GM21825 (cell line): ENCODE measurements around the gene CACNA2D4.
"Not testable (repeated sequence)": the region's sequence is repeated elsewhere in the genome, so short reads cannot be mapped to it uniquely, and the experiment has no call there.

Source experiments
- ATAC-seq: cut with Tn5 transposase; IDR thresholded peaks from one replicate; pipeline ENCODE4 v1.9.1; 2021; ENCODE audit warnings: mild to moderate bottlenecking, moderate library complexity; ENCODE audit not compliant: unreplicated experiment

Gene CACNA2D4

DNA sequence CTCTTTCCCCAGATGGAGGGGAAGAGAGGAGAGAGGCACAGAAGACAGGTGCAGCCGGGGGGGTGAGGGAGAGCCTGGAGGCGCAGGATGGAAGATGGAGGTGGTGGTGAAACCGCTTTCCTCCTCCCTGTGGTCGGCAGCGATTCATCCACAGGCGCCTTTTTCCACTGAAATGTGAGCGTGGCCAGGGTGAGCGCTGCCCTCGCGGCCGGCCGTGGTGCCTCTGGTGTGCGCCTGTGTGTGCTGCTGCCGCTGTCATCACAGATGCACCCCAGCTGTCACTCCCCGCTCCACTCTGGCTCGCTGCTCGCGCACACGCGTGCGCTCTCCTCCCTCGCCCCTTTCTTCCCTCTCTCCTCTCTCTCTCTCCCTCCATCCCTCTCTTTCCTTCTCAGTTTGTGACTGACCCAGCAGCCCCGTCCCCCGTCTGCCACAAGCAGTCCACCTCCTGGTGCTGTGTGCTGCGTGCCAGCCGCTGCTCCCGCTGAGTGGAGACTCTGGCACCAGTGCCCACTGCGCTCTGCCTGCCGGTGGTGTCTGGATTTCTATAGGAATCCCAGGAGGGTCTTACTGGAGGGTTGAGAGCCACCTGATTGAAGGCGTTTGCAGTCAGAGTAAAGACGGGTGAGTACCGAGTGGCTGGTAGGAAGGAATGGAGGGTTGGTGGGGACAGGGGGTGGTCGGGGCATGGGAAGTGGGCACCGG, 98.1 kb downstream of the CACNA2D4 start, which contains the start of gene LRTM2:
LRTM2 (plus strand) TSS at position 375 of the 705 bp plus-strand sequence. CDS start 7,584 bp downstream, outside the sequence.
- no peak for ATAC-seq

DNA sequence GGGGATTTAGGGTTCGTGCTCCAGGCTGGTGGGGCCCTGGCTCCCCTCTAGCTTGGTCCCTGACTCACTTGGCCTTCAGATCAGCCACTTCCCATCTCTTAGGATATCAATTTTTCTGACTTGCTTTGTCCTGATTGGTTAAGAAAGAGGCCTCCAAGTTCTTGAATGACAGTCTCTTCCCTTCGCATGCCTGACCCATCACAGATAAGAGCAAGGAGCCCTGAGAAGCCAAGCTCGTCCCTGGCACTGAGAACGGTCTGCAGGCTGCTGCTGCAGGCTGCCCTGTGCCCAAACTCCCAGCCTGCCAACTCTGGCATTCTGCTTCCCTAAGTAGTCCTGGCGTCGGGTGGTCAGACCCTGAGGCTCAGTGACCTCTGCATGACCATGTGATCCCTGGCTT, 98.9 kb downstream of the CACNA2D4 start:
- no peak for ATAC-seq

DNA sequence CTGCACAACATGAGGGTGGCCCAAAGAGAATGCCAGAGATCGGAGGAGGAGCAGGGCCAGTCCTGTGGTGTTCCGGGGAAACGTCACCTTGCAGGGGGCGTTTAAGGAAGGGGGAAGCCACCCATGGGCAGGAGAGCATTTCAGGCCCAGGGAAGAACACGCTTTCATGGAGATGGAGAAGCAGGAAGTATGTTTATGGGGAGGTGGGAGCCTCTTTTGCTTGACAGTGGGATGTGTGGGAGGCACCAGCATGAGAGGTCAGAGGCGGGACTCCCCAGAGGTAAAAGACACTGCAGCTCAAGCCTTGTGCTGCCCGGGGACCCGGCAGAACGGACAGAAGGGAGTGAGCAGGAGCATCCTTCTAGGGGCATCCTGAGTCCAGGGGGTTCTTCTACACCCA, 99.4 kb downstream of the CACNA2D4 start:
- no peak for ATAC-seq

DNA sequence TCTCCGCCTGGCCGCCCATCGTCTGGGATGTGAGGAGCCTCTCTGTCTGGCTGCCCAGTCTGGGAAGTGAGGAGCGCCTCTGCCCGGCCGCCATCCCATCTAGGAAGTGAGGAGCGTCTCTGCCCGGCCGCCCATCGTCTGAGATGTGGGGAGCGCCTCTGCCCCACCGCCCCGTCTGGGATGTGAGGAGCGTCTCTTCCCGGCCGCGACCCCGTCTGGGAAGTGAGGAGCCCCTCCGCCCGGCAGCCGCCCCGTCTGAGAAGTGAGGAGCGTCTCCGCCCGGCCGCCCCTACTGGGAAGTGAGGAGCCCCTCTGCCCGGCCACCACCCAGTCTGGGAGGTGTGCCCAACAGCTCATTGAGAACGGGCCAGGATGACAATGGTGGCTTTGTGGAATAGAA, 100.5 kb downstream of the CACNA2D4 start:
- ATAC-seq, result not testable (repeated sequence)

DNA sequence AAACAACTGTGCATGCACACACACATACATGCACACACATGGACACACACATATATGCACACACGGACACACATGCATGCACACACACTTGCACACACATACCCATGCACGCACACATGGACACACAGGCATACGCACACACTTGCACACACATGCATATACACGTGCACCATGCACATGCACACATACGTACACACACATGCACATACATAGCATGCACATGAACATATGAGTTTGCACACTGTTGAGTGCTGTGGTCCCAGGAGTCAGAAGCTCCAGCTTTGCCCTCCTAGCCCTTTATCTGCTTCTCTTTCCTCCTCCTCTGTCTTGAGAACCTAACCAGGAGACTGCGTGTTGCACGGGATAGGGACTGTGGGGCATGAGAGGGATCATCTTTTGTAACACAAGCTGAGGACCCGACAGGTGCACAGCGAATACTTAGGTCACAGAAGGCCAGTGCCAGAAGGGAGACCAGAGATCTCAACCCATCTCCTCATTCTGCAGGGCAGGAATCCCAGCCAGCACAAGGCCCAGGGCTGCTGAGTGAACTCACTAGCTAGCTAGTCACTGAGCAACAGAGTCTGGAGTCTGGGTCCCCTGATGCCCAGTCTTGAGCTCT, 101.6 kb downstream of the CACNA2D4 start:
- no peak for ATAC-seq

DNA sequence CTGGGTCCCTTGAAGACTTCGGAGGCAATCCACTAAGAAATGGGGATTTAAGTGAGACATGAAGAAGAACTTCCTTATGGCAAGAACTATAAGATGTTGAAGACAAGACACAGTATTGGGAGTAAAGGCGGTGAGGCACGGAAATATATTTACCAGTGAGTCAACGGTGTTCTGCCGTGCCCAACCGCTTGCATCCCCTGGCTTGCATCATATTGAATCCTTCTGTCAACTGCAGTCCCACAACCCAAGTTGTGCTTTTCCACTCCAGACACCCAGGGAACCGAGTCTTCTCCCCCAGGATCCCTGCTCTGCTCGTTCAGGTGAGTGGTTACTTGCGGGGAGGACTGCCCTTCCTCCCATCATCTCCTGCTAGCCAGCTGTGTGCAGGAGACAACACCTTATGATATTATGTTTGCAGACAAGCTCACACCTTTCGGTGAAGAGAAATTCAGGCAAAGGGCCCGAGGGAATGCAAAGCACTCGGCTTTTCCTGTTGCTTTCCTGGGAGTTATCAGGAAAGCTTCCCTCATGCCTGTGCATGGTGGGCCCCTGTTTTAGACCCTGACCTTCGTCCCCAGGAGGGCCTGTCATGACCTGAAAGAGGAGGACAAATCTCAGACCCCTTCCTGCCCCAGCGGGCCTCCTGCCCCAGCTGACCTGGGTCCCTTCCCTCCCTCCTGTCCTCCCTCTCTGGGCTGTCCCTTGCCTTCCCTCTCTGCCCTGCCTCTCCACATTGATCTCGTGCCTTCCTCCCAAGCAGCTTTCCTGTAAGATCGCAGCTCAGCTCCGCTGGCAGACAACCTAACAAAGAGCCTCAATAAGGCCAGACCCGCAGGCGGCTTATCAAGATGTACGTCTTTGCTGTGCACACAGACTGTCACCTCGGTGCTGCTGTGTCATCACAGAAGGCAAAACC, 102.4 kb downstream of the CACNA2D4 start:
- no peak for ATAC-seq

DNA sequence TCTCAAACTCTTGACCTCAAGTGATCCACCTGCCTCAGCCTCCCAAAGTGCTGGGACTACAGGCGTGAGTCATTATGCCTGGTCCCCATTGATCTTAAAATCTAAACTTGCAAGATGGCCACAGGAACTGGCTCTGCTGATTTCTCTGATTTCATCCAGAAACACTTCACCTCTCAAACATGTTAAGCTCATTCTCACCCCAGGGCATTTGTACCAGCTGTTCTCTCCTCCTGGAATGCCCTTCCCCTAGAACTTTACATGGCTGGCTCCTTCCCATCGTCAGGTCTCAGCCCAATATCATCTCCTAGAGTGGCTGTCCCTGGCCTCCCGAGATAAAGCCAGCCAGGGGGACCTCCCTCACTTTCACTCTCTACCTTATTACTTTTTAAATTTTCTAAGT, 103.3 kb downstream of the CACNA2D4 start:
- ATAC-seq, result no peak

- no peak for ATAC-seq
Observed at GRCh38 chr12:1814266-1814665, 104.2 kb downstream of the CACNA2D4 start.

DNA sequence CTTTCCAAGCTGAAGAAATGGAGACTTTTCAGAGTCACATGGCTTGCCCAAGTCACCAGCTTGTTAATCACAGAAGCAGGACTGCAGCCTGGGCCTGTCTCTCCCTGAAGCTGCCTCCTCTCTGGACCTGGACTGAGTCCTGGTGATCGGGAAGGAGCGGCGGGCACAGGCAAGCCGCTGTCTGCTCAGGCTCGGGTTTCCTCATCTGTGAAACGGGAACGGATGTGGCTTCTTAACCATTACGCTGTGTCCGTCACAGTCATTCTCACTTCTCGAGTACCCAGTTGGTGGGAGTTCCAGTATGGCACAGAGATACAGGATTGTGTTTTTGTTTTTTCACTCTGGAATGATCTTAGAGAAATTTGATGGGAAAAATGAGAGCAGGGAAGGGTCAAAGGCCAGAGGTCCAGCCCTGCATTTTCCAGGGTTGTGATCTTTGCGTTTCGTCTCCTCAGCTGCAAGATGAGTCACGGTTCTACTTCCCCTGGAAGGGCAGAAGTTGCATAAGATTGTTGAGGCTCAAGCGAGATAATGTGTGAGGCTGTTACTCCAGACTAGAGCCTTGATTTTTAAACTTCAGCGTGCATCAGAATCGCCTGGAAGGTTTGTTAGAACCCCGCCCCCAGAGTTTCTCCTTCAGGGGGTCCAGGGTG, 105.7 kb downstream of the CACNA2D4 start:
- ATAC-seq, result no peak

- ATAC-seq, result no peak
Observed at GRCh38 chr12:1811948-1812291, 106.5 kb downstream of the CACNA2D4 start.

- ATAC-seq, result no peak
Observed at GRCh38 chr12:1811281-1811947, 107.0 kb downstream of the CACNA2D4 start.

DNA sequence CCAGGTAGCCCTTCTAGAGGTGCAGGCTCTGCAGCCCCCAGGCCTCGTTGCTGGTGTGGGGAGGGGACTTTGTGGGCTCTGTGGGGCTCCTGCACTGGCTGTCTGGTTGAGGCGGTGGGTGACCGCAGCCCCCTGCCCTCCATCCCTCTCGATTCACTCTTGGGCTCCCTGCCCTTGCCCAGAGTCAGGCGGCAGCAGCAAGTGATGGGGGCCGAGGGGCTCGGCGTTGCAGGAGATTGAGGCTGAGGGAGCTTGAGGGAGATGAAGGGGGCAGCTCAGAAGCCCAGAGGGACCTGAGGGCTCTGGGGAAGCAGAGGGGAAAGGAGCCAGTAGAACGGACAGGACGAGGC, 107.5 kb downstream of the CACNA2D4 start:
- no peak for ATAC-seq

GRCh38 chr12:1810201-1810930, 108.1 kb downstream of the CACNA2D4 start:
- no peak for ATAC-seq

DNA sequence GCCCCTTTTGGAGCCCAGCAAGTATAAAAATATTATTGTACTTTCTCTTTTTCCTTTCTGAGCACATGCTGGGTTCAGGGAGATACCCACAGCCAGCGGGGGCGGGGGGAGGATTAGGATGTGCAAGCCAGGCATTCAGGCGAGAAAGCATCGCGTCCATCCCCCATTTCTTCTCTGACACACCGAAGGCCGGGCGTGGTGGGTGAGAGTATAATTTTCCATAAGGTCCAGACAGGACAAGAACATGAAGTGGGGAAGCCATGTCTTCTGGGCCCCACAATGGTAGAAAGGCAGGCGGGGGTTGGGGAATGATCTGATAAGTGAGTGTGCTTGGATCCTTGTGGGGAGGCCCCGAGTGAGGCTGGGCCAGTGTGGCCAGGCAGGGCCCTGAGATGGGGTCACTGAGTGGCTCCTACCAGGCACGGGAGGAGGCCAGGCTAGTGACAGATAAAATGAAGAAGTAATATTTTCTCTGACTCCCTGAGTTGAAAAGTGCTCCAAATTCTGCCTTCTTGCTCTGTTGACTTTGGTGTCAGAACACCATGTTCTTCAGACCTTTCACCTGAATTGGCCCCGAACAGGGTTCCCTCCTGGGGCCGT, 108.8 kb downstream of the CACNA2D4 start:
- ATAC-seq, result no peak

DNA sequence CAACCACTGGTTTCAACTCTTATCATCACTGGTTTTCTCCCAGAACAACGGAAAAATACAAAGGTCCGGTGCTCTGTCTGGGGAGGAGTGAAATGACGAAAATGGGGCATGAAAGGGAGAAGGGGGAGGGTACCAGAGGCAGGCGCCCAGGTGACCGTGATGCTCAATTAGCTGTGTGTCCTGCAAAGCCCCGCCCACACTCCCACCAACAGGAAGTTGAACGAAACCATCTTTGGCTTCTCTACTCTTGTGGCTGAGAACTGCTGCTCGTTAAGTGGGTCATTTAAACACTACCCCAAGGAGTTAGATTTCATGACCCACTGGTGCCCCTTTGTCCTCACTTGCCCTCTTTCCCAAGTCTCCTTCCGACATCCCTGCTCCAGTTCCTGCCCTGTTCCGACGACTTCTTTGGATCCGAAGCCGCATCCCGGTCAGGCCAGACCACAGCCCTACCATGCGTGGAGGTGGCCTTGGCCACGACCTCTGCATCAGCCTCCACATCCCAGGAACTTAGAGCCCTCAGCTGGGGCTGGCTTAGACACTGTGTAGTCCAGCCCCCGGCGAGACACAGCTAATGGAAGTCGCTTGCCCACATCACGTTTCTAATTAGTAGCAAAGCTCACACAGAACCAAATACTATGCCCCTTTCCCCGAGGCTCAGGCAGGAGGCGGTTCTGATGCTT, 109.5 kb downstream of the CACNA2D4 start:
- ATAC-seq, result no peak

DNA sequence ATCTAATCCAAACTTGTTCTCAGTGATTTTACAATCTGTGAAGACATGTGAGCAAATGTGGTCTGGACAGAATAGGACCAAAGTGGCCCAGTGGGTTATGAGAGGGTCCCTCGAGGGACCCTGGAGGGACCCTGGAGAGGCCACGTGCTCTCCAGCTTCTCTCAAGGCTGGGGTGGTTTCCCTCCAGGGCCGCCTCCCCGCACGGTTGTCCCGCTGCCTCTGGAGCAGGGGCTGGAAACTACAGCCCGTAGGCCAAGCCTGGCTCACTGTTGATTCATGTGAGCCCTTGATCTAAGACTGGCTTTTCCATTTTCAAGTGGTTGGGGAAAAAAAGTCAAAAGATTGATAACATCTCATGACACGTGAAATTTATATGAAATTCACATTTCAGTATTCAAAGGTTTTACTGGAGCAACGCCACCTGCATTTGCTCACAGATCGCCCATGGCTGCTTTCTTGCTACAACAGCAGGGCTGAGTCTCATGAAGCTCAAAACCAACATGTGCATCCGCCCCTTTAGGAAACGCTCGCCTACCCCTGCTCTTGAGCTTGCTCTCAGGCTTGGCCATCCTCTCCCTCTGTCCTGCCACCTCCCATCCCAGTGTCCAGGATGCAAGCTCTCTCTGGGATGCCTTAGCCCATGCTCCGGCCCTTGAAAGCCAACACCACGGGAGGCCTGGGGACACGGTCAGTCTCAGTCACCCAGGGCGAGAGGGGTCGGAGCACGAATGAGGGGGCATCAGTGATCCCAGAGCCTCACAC, 110.2 kb downstream of the CACNA2D4 start:
- ATAC-seq, result no peak

DNA sequence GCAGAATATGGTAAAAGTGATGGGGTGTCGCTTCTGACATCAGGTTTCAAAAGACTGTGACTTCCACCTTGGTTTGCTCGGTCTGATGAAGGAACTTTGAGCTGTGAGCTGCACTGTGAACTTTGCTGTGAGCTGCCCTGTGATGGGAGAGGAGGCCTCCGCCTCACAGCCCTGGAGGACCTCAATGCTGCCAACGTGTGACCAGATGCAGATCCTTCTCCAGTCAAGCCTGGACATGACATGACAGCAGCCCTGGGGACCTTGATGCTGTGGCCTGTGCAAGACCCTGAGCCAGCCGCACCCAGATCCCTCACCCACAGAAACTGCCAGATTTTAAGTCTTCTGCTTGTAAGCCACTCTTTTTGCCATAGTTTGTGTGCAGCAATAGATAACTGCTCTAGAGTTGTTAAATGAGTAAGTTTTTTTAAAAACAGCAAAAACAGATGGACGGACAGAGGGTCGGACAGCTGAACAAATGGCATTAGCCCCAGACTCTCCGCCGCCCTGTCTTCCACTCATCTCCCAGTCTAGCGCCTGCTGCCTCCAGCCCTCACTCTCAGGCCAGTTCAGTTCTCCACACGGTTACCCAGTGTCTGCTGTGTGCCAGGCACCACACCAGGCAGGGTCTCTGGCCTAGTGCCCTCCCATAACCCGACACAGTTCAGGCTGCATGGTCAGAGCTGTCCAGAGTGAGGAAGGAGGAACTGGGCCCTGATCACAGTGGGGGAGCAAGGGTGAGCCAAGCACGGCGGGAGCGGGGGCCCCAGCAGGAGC, 111.2 kb downstream of the CACNA2D4 start:
- ATAC-seq, result no peak
